Measurements from ENCODE around the gene SMAGP. TPM values are rescaled to one million over a fixed set of nuclear protein-coding genes. Genes with fewer than 3 reads are reported as not detected.

Gene SMAGP
- total and polyA plus RNA-seq, 2 of the 13 experiments (the other 11 are each of a cell fraction or from before 2014, with no cell fraction given), result 9.2 TPM

GRCh38 chr12:51225771-51226170 is 44.4 kb downstream of the SMAGP start:
- intact Hi-C loops (cut with micrococcal nuclease; ENCODE audit: unreplicated experiment), result no loop called here
- Histone ChIP-seq H3K27me3 (ENCODE audit: control insufficient read depth in 1 of 2, insufficient read depth in 2 of 2, low read length in 2 of 2) (no peaks in the 10 kb centered on the region), H3K4me3 (replicated peaks in 1 of 3; ENCODE audit: insufficient read depth in 1 of 3, low read depth in 2 of 3, low read length in 3 of 3) (no peak overlapping the region), H3K79me2 (ENCODE audit: insufficient read depth, low read length) (no peaks in the 10 kb centered on the region), H3K27ac (ENCODE audit: extremely low read length, insufficient read depth, low read length) (no peak overlapping the region), H2AFZ (ENCODE audit: low read length) (no peak overlapping the region), H4K20me1 (ENCODE audit: insufficient read depth, low read length) (no peaks in the 10 kb centered on the region), H3K9me3 (ENCODE audit: low read length) (no peaks in the 10 kb centered on the region), H3K9ac (ENCODE audit: insufficient read depth, low read depth, low read length) (no peak overlapping the region), H3K4me1 (ENCODE audit: insufficient read depth, low read length) (peaks cover 10% of the 10 kb centered on the region; the same call in 1 of the 2 replicates), H3K36me3 (replicated peaks in 1 of 2; ENCODE audit: control insufficient read depth in 1 of 2, insufficient read depth in 2 of 2, low read length in 2 of 2) (no peaks in the 10 kb centered on the region), H3K4me2 (ENCODE audit: low read depth, low read length) (no peak overlapping the region)
- FAIRE-seq, result no peak
- no TSS peak for BruUV-seq (replicated peaks)
- WGBS (ENCODE audit: low lambda C conversion rate), result 77% methylated on average over 2 of the region's 2 CpGs
- no peak for DNase-seq (ENCODE audit: low spot score)
- in situ Hi-C loops (cut with HindIII; ENCODE audit: extremely low pct_ligation_motif_present, low pct_unique_long_range_greater_than_20kb), result no loop called here
- POLR2A ChIA-PET, result no interaction called here
- CTCF ChIA-PET (ENCODE audit: low intra/inter-chr PET ratio, low total read pairs), result no interaction called here
- TF ChIP-seq FOSL2 (CRISPR knock-in tag; IDR thresholded peaks at IDR 0.05), result no peak
- ATAC-seq, result no peak

GRCh38 chr12:51225234-51225633 is 45.0 kb downstream of the SMAGP start:
- no peaks in the 10 kb centered on the region for H3K79me2 ChIP-seq (ENCODE audit: insufficient read depth, low read length)
- DNase-seq (ENCODE audit: low spot score), result no peak
- in situ Hi-C loops (cut with HindIII; ENCODE audit: extremely low pct_ligation_motif_present, low pct_unique_long_range_greater_than_20kb) (no loop called here), intact Hi-C loops (cut with micrococcal nuclease; ENCODE audit: unreplicated experiment) (no loop called here)
- no peaks in the 10 kb centered on the region for H3K27me3 ChIP-seq (ENCODE audit: control insufficient read depth in 1 of 2, insufficient read depth in 2 of 2, low read length in 2 of 2)
- POLR2A ChIA-PET, result no interaction called here
- CTCF ChIA-PET (ENCODE audit: low intra/inter-chr PET ratio, low total read pairs), result no interaction called here
- BruUV-seq (replicated peaks), result no TSS peak
- H3K27ac ChIP-seq (ENCODE audit: extremely low read length, insufficient read depth, low read length), result no peak overlapping the region
- no peaks in the 10 kb centered on the region for H3K36me3 ChIP-seq (replicated peaks in 1 of 2; ENCODE audit: control insufficient read depth in 1 of 2, insufficient read depth in 2 of 2, low read length in 2 of 2)
- WGBS (ENCODE audit: low lambda C conversion rate), result 84% methylated on average over 4 of the region's 4 CpGs
- ATAC-seq, result no peak
- H2AFZ ChIP-seq (ENCODE audit: low read length), result no peak overlapping the region
- no peak overlapping the region for H3K4me2 ChIP-seq (ENCODE audit: low read depth, low read length)
- FAIRE-seq, result no peak
- H3K9me3 ChIP-seq (ENCODE audit: low read length), result no peaks in the 10 kb centered on the region
- H3K9ac ChIP-seq (ENCODE audit: insufficient read depth, low read depth, low read length), result no peak overlapping the region
- H3K4me1 ChIP-seq (ENCODE audit: insufficient read depth, low read length), result peaks cover 10% of the 10 kb centered on the region; the same call in 1 of the 2 replicates
- H4K20me1 ChIP-seq (ENCODE audit: insufficient read depth, low read length), result no peaks in the 10 kb centered on the region
- no peak overlapping the region for H3K4me3 ChIP-seq (replicated peaks in 1 of 3; ENCODE audit: insufficient read depth in 1 of 3, low read depth in 2 of 3, low read length in 3 of 3)
- TF ChIP-seq NR2F1 (CRISPR knock-in tag; IDR thresholded peaks at IDR 0.05) (no peak), SKIL (CRISPR knock-in tag; IDR thresholded peaks at IDR 0.05; ENCODE audit: borderline replicate concordance) (no peak), ATF7 (IDR thresholded peaks at IDR 0.05) (no peak), ATF7 (CRISPR knock-in tag; IDR thresholded peaks at IDR 0.05) (no peak), ZNF326 (CRISPR knock-in tag; IDR thresholded peaks at IDR 0.05; ENCODE audit: borderline replicate concordance) (no peak), ZNF33A (CRISPR knock-in tag; IDR thresholded peaks at IDR 0.05; ENCODE audit: borderline replicate concordance) (no peak), KDM5A (IDR thresholded peaks at IDR 0.05; ENCODE audit: borderline replicate concordance, low read length) (no peak), NR1H2 (CRISPR knock-in tag; IDR thresholded peaks at IDR 0.05; ENCODE audit: borderline replicate concordance, low read depth) (no peak), HNRNPL (IDR thresholded peaks at IDR 0.05; ENCODE audit: low read depth, low read length) (no peak), GLI4 (CRISPR knock-in tag; IDR thresholded peaks at IDR 0.05; ENCODE audit: borderline replicate concordance) (no peak), SMAD1 (CRISPR knock-in tag; IDR thresholded peaks at IDR 0.05; ENCODE audit: borderline replicate concordance, low read depth) (no peak), RBAK (CRISPR knock-in tag; IDR thresholded peaks at IDR 0.05) (no peak), ZEB1 (IDR thresholded peaks at IDR 0.05; ENCODE audit: insufficient replicate concordance, low read depth) (no peak), PATZ1 (CRISPR knock-in tag; IDR thresholded peaks at IDR 0.05) (no peak), ETV6 (CRISPR knock-in tag; conservative IDR thresholded peaks at IDR 0.05) (no peak)

All from HepG2 (cell line).